GM10266 (cell line): ENCODE measurements around the gene TNFSF13.
"Not testable (repeated sequence)": the region's sequence is repeated elsewhere in the genome, so short reads cannot be mapped to it uniquely, and the experiment has no call there.

Source experiments
- DNase-seq: peaks from one replicate; pipeline ENCODE4 v3.0.0; 2012; ENCODE audit errors: extremely low spot score
- TF ChIP-seq, protein P1 (sequence below): IDR thresholded peaks from 2 replicates; pipeline ENCODE4 v1.5.1; 2012; ENCODE audit warnings: mild to moderate bottlenecking, low read depth; ENCODE audit not compliant: control insufficient read depth, insufficient read depth; ENCODE audit errors: missing control alignments

Gene TNFSF13

DNA sequence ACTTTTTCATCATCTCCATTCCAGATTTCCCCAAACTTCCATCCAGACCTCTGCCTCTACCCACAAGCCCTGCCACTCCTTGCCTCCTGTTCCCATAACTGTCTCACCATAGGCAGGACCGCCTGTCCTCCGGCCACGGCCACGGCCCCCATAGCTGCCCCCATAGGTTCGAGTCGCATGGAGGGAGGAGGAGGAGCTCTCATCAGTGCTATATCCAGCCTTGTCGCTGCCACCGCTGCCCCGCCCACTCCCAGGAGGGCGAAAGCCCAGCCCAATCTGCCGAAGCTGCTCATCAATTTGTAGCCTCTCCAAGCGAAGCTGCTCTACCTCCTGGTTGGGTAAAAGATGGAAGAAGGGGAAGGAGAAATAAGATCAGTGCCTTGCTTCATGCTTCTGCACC is 34.7 kb downstream of the TNFSF13 start:
- DNase-seq = no peak
- TF ChIP-seq, protein P1, sequence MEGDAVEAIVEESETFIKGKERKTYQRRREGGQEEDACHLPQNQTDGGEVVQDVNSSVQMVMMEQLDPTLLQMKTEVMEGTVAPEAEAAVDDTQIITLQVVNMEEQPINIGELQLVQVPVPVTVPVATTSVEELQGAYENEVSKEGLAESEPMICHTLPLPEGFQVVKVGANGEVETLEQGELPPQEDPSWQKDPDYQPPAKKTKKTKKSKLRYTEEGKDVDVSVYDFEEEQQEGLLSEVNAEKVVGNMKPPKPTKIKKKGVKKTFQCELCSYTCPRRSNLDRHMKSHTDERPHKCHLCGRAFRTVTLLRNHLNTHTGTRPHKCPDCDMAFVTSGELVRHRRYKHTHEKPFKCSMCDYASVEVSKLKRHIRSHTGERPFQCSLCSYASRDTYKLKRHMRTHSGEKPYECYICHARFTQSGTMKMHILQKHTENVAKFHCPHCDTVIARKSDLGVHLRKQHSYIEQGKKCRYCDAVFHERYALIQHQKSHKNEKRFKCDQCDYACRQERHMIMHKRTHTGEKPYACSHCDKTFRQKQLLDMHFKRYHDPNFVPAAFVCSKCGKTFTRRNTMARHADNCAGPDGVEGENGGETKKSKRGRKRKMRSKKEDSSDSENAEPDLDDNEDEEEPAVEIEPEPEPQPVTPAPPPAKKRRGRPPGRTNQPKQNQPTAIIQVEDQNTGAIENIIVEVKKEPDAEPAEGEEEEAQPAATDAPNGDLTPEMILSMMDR = no peak

DNA sequence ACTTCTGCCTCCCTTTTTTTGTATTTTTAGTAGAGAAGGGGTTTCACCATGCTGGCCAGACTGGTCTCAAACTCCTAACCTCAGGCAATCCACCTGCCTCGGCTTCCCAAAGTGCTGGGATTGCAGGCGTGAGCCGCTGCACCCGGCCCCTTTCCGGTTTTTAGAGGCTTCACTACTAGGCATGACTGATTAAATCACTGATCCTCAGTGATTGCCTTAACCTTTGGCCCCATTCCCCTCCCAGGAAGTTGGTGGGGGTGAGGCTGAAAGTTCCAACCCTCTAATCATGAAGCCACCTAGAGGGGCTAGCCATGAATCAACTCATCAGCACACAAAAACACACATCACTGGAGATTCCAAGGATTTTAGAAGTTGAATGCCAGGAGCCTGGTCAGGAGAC is 39.0 kb downstream of the TNFSF13 start:
- DNase-seq = not testable (repeated sequence)

DNA sequence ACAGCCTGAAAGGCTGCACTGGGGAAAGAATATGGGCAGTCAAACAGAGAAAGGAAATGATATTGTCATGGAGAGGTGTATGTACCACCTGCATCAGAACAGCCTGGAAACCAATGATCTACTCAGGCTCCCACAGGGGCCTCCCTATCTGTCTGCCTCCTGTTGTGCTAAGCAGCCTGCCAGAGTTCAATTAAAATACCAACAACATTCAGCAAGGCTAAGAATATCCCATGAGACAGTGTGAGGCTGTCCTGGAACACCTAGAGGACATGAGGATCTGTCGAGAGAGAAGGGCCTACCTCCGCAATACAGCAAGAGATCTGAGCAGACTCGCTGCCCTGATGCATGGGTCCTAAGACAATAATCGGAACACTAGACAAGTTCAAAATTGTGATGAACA is 47.7 kb downstream of the TNFSF13 start:
- DNase-seq = no peak

DNA sequence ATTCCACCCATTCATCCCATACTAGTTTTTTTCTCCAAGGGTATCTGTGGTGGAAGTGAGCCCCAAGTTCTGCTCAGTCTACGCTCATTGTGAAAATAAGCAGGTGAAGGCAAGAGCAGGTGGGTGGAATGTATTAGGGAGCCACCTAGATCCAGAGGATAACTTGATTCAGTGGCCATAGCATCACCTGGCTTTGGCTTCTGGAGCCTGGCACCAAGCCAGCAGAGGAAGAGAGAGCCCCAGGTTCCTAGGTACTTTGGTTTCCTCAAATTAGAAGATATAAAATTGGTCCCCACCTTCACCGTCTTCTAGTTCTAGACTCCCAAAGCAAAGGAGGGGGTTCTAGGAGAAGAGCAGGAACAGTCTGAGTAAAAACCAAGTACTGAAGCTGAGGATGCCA is 52.1 kb downstream of the TNFSF13 start:
- DNase-seq = no peak
- TF ChIP-seq, protein P1 = no peak

More for the DNA sequence above, 47.7 kb downstream of the TNFSF13 start:
- TF ChIP-seq, protein P1 = no peak
